ENCODE data around the gene ABAT.

DNA sequence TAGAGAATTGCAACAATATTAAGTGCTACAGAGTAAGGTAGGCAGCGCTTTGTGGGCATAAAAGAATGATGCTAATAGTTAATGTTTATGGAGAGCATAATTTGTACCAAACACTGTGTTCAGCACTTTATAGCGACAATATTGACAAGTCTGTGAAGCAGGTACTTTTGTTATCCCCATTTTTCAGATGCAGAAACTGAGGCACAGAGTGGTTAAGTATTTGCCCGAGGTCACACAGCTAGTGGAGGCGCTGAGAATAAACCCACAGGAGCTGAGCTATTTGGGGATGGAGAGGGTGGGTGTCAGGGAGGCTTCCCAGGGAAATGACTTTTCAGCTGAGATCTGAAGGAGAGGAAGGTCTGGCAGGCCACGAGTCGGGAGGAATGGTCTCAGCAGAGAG is 83.6 kb downstream of the ABAT start:
- no peak for TF ChIP-seq EZH2 (IDR thresholded peaks at IDR 0.05; ENCODE audit: borderline replicate concordance, low read depth, low read length, poor library complexity, severe bottlenecking)
- TF ChIP-seq, protein P1, sequence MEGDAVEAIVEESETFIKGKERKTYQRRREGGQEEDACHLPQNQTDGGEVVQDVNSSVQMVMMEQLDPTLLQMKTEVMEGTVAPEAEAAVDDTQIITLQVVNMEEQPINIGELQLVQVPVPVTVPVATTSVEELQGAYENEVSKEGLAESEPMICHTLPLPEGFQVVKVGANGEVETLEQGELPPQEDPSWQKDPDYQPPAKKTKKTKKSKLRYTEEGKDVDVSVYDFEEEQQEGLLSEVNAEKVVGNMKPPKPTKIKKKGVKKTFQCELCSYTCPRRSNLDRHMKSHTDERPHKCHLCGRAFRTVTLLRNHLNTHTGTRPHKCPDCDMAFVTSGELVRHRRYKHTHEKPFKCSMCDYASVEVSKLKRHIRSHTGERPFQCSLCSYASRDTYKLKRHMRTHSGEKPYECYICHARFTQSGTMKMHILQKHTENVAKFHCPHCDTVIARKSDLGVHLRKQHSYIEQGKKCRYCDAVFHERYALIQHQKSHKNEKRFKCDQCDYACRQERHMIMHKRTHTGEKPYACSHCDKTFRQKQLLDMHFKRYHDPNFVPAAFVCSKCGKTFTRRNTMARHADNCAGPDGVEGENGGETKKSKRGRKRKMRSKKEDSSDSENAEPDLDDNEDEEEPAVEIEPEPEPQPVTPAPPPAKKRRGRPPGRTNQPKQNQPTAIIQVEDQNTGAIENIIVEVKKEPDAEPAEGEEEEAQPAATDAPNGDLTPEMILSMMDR (conservative IDR thresholded peaks at IDR 0.05; ENCODE audit: low read depth, low read length), result no peak
